Liver (tissue), 3 donors: Measurements from ENCODE around the gene ABCC2.

Experiments
- JUND ChIP-seq, 2 donors: IDR thresholded peaks; 2 replicates each; pipeline ENCODE4 v1.6.1; 2016; ENCODE audit warnings: antibody characterized with exemption in 2 of 2
- SP1 ChIP-seq: IDR thresholded peaks from 2 replicates; pipeline ENCODE4 v1.6.1; 2018; ENCODE audit warnings: antibody characterized with exemption, mild to moderate bottlenecking
- TF ChIP-seq, protein P1 (sequence below): fragments of 150-350 bp; IDR thresholded peaks from 2 replicates; pipeline ENCODE4 v1.5.1; 2017; ENCODE audit warnings: improper control_type of control experiment, low read depth, low read length; ENCODE audit not compliant: missing input control
- donor health status: healthy.
- donor health status: healthy.

DNA sequence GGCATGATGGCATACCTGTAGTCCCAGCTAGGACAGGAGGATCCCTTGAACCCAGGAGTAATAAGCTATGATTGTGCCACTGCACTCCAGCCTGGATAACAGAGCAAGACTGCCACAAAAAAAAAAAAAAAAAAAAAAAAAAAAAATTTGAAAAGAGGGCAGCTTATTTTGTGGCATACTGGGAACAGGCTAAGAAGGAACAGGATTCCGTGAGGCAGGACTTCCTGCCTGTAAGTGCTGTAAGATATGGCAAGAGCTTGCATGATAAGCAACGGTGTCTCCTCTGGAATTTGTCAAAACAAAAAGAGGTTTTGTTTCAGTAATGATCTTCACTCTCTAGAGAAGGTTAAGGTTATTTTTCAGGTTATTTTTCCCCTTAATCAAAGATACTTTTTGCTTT lies 101.1 kb downstream of the ABCC2 start:
- no peak for TF ChIP-seq SP1
- no peak for TF ChIP-seq JUND (IDR thresholded peaks at IDR 0.05)
- TF ChIP-seq, protein P1, sequence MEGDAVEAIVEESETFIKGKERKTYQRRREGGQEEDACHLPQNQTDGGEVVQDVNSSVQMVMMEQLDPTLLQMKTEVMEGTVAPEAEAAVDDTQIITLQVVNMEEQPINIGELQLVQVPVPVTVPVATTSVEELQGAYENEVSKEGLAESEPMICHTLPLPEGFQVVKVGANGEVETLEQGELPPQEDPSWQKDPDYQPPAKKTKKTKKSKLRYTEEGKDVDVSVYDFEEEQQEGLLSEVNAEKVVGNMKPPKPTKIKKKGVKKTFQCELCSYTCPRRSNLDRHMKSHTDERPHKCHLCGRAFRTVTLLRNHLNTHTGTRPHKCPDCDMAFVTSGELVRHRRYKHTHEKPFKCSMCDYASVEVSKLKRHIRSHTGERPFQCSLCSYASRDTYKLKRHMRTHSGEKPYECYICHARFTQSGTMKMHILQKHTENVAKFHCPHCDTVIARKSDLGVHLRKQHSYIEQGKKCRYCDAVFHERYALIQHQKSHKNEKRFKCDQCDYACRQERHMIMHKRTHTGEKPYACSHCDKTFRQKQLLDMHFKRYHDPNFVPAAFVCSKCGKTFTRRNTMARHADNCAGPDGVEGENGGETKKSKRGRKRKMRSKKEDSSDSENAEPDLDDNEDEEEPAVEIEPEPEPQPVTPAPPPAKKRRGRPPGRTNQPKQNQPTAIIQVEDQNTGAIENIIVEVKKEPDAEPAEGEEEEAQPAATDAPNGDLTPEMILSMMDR, result no peak
